MM.1S (cell line): ENCODE measurements around the gene DYNLT4.

Experiments used
- CTCF ChIP-seq: fragments of 300-600 bp; sonication (generic); IDR thresholded peaks from 2 replicates; pipeline ENCODE4 v1.5.1; 2016; ENCODE audit warnings: antibody characterized with exemption, low read length, mixed read lengths
- EZH2 ChIP-seq: fragments of 300-600 bp; sonication (generic); optimal IDR thresholded peaks from 2 replicates; pipeline ENCODE3; 2017; ENCODE audit warnings: low read depth, mild to moderate bottlenecking, antibody characterized with exemption, low read length, mixed read lengths
- EZH2phosphoT487 ChIP-seq: fragments of 300-600 bp; sonication (generic); IDR thresholded peaks from 2 replicates; pipeline ENCODE4 v1.6.1; 2018; ENCODE audit warnings: antibody characterized with exemption, low read length

- no peak for TF ChIP-seq CTCF
- no peak for TF ChIP-seq EZH2
- TF ChIP-seq EZH2phosphoT487: no peak
Observed at GRCh38 chr1:44810101-44810761, 3.1 kb upstream of the DYNLT4 start.
